HCT116 (cell line): Measurements from ENCODE around the gene PTPN9. TPM values are rescaled to one million over a fixed set of nuclear protein-coding genes. Genes with fewer than 3 reads are reported as not detected.

ENCODE experiments used
- ATAC-seq: fragments of 200-7000 bp; cut with Tn5 transposase; 2 replicates; pipeline ENCODE4 v1.9.1; 2020; ENCODE audit warnings: mild to moderate bottlenecking, moderate library complexity
- BruUV-seq: library from RNA; stranded (reverse); fragments of 400-500 nt; replicated peaks from 2 replicates; lab custom pipeline; 2021; lab: Mats Ljungman, UMichigan
- CTCF ChIA-PET: fragments of 300-600 bp; sonication (Branson Sonifier 250); formaldehyde crosslinking; loops from one replicate; lab custom pipeline; 2021; ENCODE audit warnings: antibody characterized with exemption; lab: Charles Lee
- POLR2A ChIA-PET: fragments of 300-600, 350-600 bp; sonication (Branson Sonifier 250); formaldehyde crosslinking; loops from one replicate; lab custom pipeline; 2021; ENCODE audit warnings: antibody characterized with exemption; lab: Charles Lee
- RAD21 ChIA-PET, 2 experiments: fragments of 300-600 bp; sonication (Branson Sonifier 250); formaldehyde crosslinking; loops; one replicate each; lab custom pipeline; 2023; ENCODE audit warnings: low total read pairs in 2 of 2; ENCODE audit not compliant: uncharacterized antibody in 2 of 2, unreplicated experiment in 2 of 2, low non-redundant PET in 1 of 2; lab: Charles Lee
- DNase-seq: peaks from one replicate; pipeline ENCODE4 v3.0.0-alpha.2; 2010; ENCODE audit warnings: low read depth, low spot score
- H2AFZ ChIP-seq: fragments of 200-600 bp; shearing (Covaris generic), sonication (generic); 2 replicates; pipeline ENCODE4 v1.6.1; 2017; ENCODE audit warnings: low read depth, mixed run types, mixed read lengths, antibody characterized with exemption, low read length; ENCODE audit not compliant: poor library complexity, severe bottlenecking
- H3K27ac ChIP-seq: 2 replicates; pipeline ENCODE4 v1.5.1; 2012; ENCODE audit warnings: low read depth, low read length
- H3K27me3 ChIP-seq: fragments of 200-600 bp; sonication (generic); 2 replicates; pipeline ENCODE4 v1.6.1; 2016; ENCODE audit warnings: mixed run types, low read length, mixed read lengths; ENCODE audit not compliant: insufficient read depth
- H3K36me3 ChIP-seq, 2 experiments: fragments of 200-500 bp in 1 of 2; fragments of 200-600 bp in 1 of 2; sonication (Bioruptor generic) in 1 of 2; sonication (generic) in 1 of 2; 2 replicates each; pipeline versions ENCODE4 v1.5.1 to v1.6.1; 2014 to 2016; ENCODE audit warnings: low read length in 2 of 2, inconsistent platforms in 1 of 2, mixed read lengths in 1 of 2, mixed run types in 1 of 2; ENCODE audit not compliant: insufficient read depth in 2 of 2, control insufficient read depth in 1 of 2
- H3K4me1 ChIP-seq, 2 experiments: fragments of 200-600 bp in 1 of 2; sonication (generic) in 1 of 2; 2 replicates each; pipeline versions ENCODE4 v1.5.1 to v1.6.1; 2012 to 2017; ENCODE audit warnings: low read length in 2 of 2, inconsistent platforms in 1 of 2, mild to moderate bottlenecking in 1 of 2, mixed read lengths in 1 of 2, mixed run types in 1 of 2, moderate library complexity in 1 of 2; ENCODE audit not compliant: insufficient read depth in 2 of 2, control insufficient read depth in 1 of 2
- H3K4me2 ChIP-seq: fragments of 200-600 bp; sonication (generic); 2 replicates; pipeline ENCODE4 v1.6.1; 2017; ENCODE audit warnings: mixed run types, low read length, mixed read lengths
- H3K4me3 ChIP-seq, 2 experiments: fragments of 200-600 bp in 1 of 2; sonication (generic) in 1 of 2; replicated peaks in 1 of 2; 2 replicates each; pipeline ENCODE4 v1.5.1; 2011 to 2016; ENCODE audit warnings: low read length in 2 of 2, control low read depth in 1 of 2, low read depth in 1 of 2, mild to moderate bottlenecking in 1 of 2, mixed read lengths in 1 of 2, mixed run types in 1 of 2
- H3K79me2 ChIP-seq: fragments of 200-600 bp; sonication (generic); 2 replicates; pipeline ENCODE4 v1.6.1; 2017; ENCODE audit warnings: mild to moderate bottlenecking, mixed run types, low read length, moderate library complexity, mixed read lengths; ENCODE audit not compliant: insufficient read depth
- H3K9ac ChIP-seq: fragments of 200-600 bp; sonication (generic); 2 replicates; pipeline ENCODE4 v1.6.1; 2016; ENCODE audit warnings: low read length, mixed read lengths
- H3K9me2 ChIP-seq: fragments of 200-600 bp; sonication (generic), shearing (Covaris generic); 2 replicates; pipeline ENCODE4 v1.6.1; 2017; ENCODE audit warnings: mixed run types, mild to moderate bottlenecking, moderate library complexity; ENCODE audit not compliant: insufficient read depth
- H3K9me3 ChIP-seq, 2 experiments: fragments of 200-500 bp in 1 of 2; fragments of 200-600 bp in 1 of 2; sonication (Bioruptor generic) in 1 of 2; sonication (generic) in 1 of 2; 2 replicates each; pipeline ENCODE4 v1.6.1; 2014 to 2017; ENCODE audit warnings: low read length in 2 of 2, mixed read lengths in 2 of 2, inconsistent platforms in 1 of 2, low read depth in 1 of 2, mild to moderate bottlenecking in 1 of 2, mixed run types in 1 of 2, moderate library complexity in 1 of 2; ENCODE audit not compliant: control insufficient read depth in 1 of 2, insufficient read depth in 1 of 2
- H4K20me1 ChIP-seq: fragments of 200-600 bp; sonication (generic), shearing (Covaris generic); 2 replicates; pipeline ENCODE4 v1.6.1; 2017; ENCODE audit warnings: mixed run types, mild to moderate bottlenecking, moderate library complexity; ENCODE audit not compliant: insufficient read depth
- ATF3 ChIP-seq: IDR thresholded peaks from 2 replicates; pipeline ENCODE4 v1.6.1; 2012
- CBX3 ChIP-seq: IDR thresholded peaks from 2 replicates; pipeline ENCODE4 v1.6.1; 2012; ENCODE audit warnings: low read depth
- CEBPB ChIP-seq: IDR thresholded peaks from 2 replicates; pipeline ENCODE4 v1.6.1; 2012; ENCODE audit warnings: low read depth
- ELF1 ChIP-seq: IDR thresholded peaks from 2 replicates; pipeline ENCODE4 v1.6.1; 2012; ENCODE audit warnings: low read depth, borderline replicate concordance
- EZH2 ChIP-seq: fragments of 200-600 bp; sonication (generic); IDR thresholded peaks from 2 replicates; pipeline ENCODE4 v1.6.1; 2017; ENCODE audit warnings: antibody characterized with exemption, mixed run types
- EZH2phosphoT487 ChIP-seq: fragments of 200-600 bp; IDR thresholded peaks from 2 replicates; pipeline ENCODE4 v1.6.1; 2018; ENCODE audit warnings: antibody characterized with exemption, borderline replicate concordance
- FOSL1 ChIP-seq: IDR thresholded peaks from 2 replicates; pipeline ENCODE4 v1.6.1; 2012; ENCODE audit warnings: low read depth
- POLR2A ChIP-seq: IDR thresholded peaks from 2 replicates; pipeline ENCODE4 v1.7.0; 2011; ENCODE audit warnings: borderline replicate concordance; ENCODE audit not compliant: insufficient read depth, insufficient read length; ENCODE audit errors: extremely low read depth
- POLR2AphosphoS5 ChIP-seq: IDR thresholded peaks from 2 replicates; pipeline ENCODE4 v1.6.1; 2011; ENCODE audit warnings: mild to moderate bottlenecking, low read depth, low read length, moderate library complexity
- RAD21 ChIP-seq: IDR thresholded peaks from 2 replicates; pipeline ENCODE4 v1.6.1; 2012; ENCODE audit warnings: low read depth, mild to moderate bottlenecking
- SIN3A ChIP-seq: IDR thresholded peaks from 2 replicates; pipeline ENCODE4 v1.6.1; 2012; ENCODE audit warnings: low read depth
- SRF ChIP-seq: IDR thresholded peaks from 2 replicates; pipeline ENCODE4 v1.6.1; 2012; ENCODE audit warnings: low read depth
- YY1 ChIP-seq: IDR thresholded peaks from 2 replicates; pipeline ENCODE4 v1.6.1; 2011; ENCODE audit warnings: low read length, low read depth, moderate library complexity, mild to moderate bottlenecking; ENCODE audit not compliant: insufficient replicate concordance; ENCODE audit errors: extremely low read depth
- ZBTB33 ChIP-seq: IDR thresholded peaks from 2 replicates; pipeline ENCODE4 v1.6.1; 2011; ENCODE audit warnings: mild to moderate bottlenecking, low read length, moderate library complexity; ENCODE audit not compliant: insufficient replicate concordance; ENCODE audit errors: extremely low read depth
- ZFX ChIP-seq: fragments of 450-650 bp; IDR thresholded peaks from 2 replicates; pipeline ENCODE4 v1.6.1; 2017
- intact Hi-C: fragments of 100-400 bp; cut with micrococcal nuclease; formaldehyde crosslinking; loops from 2 replicates; pipeline ENCODE4 v1.10.0; 2022
- total RNA-seq: library from RNA; stranded (reverse); gene quantifications from one replicate; pipeline ENCODE4 v1.2.1, GENCODE V29; 2021; ENCODE audit not compliant: unreplicated experiment

Gene PTPN9
- total RNA-seq, 1 experiment from 2014 or later, result 21.1 TPM

GRCh38 chr15:75584121-75584520, 5.0 kb upstream of the PTPN9 start:
- peaks cover 5 to 7% of the 10 kb centered on the region in 2 experiments for H3K4me1 ChIP-seq
- no peak overlapping the region for H3K4me3 ChIP-seq
- no peaks in the 10 kb centered on the region for H3K79me2 ChIP-seq
- H3K9me2 ChIP-seq, result no peaks in the 10 kb centered on the region
- CTCF ChIA-PET, result interaction anchor here (1.5 kb wide), 1 partner anchor 75 kb away, joined by 3 read pairs; no protein-coding TSS in a partner anchor
- ATAC-seq, result no peak
- H3K9me3 ChIP-seq, result no peaks in the 10 kb centered on the region
- no peak overlapping the region for H3K27ac ChIP-seq
- H3K27me3 ChIP-seq, result no peaks in the 10 kb centered on the region
- H3K4me2 ChIP-seq, result no peak overlapping the region
- H4K20me1 ChIP-seq, result no peaks in the 10 kb centered on the region
- H3K9ac ChIP-seq, result no peak overlapping the region
- intact Hi-C loops, result no loop called here
- H2AFZ ChIP-seq, result no peak overlapping the region
- TF ChIP-seq EZH2, result no peak
- no peak for TF ChIP-seq RAD21
- no peak for TF ChIP-seq ELF1
- TF ChIP-seq POLR2AphosphoS5, result no peak
- no peak for TF ChIP-seq CBX3
- no peak for TF ChIP-seq ZFX
- TF ChIP-seq CEBPB, result no peak
- no peak for TF ChIP-seq ATF3
- TF ChIP-seq YY1, result no peak
- no peak for TF ChIP-seq FOSL1
- TF ChIP-seq POLR2A, result no peak
- no peak for TF ChIP-seq SIN3A
- TF ChIP-seq EZH2phosphoT487, result no peak
- no peak for TF ChIP-seq ZBTB33
- TF ChIP-seq SRF, result no peak
- DNase-seq, result no peak
- POLR2A ChIA-PET, result interaction anchor here (0.7 kb wide), 1 partner anchor 499 kb away, joined by 3 read pairs; no protein-coding TSS in a partner anchor
- BruUV-seq, result no TSS peak
- RAD21 ChIA-PET, result no interaction called here
- no peaks in the 10 kb centered on the region for H3K36me3 ChIP-seq
